ENCODE data around the gene PTPRM.

PTPRM gene

GRCh38 chr18:8299054-8299980 is 732.2 kb downstream of the PTPRM start (continued):
- TF ChIP-seq ZNF580 (tag by site-specific recombination; IDR thresholded peaks at IDR 0.05) = peak; percentile 55; the same call in 1 of the 2 replicates
- TF ChIP-seq ZNF121 (tag by site-specific recombination; IDR thresholded peaks at IDR 0.05) = peak; percentile 86; the same call in 1 of the 2 replicates
- no peak for TF ChIP-seq ZNF174 (tag by site-specific recombination; IDR thresholded peaks at IDR 0.05)
- TF ChIP-seq ZNF133 (tag by site-specific recombination; IDR thresholded peaks at IDR 0.05) = no peak
- TF ChIP-seq ZFP37 (tag by site-specific recombination; IDR thresholded peaks at IDR 0.05) = no peak
- TF ChIP-seq ZFHX2 (tag by site-specific recombination; conservative IDR thresholded peaks at IDR 0.05) = no peak
- TF ChIP-seq ZNF473 (tag by site-specific recombination; IDR thresholded peaks at IDR 0.05) = no peak
- no peak for TF ChIP-seq YY2 (tag by site-specific recombination; IDR thresholded peaks at IDR 0.05)
- no peak for TF ChIP-seq ZNF518A (tag by site-specific recombination; conservative IDR thresholded peaks at IDR 0.05; ENCODE audit: low read depth)
- no peak for TF ChIP-seq ZNF398 (tag by site-specific recombination; IDR thresholded peaks at IDR 0.05)
- no peak for TF ChIP-seq ZNF335 (tag by site-specific recombination; conservative IDR thresholded peaks at IDR 0.05)
- no peak for TF ChIP-seq WT1 (tag by site-specific recombination; IDR thresholded peaks at IDR 0.05)
- TF ChIP-seq ZNF391 (tag by site-specific recombination; IDR thresholded peaks at IDR 0.05; ENCODE audit: borderline replicate concordance, low read depth) = no peak
- no peak for TF ChIP-seq ZNF16 (tag by site-specific recombination; IDR thresholded peaks at IDR 0.05; ENCODE audit: low read depth)
- TF ChIP-seq ZNF280C (tag by site-specific recombination; IDR thresholded peaks at IDR 0.05) = no peak
- TF ChIP-seq HIC1 (tag by site-specific recombination; IDR thresholded peaks at IDR 0.05) = no peak
- no peak for TF ChIP-seq SALL2 (tag by site-specific recombination; IDR thresholded peaks at IDR 0.05; ENCODE audit: borderline replicate concordance)
- TF ChIP-seq ZNF621 (tag by site-specific recombination; IDR thresholded peaks at IDR 0.05) = no peak
- TF ChIP-seq ZNF433 (tag by site-specific recombination; IDR thresholded peaks at IDR 0.05; ENCODE audit: low read depth) = no peak
- TF ChIP-seq ZSCAN5A (tag by site-specific recombination; IDR thresholded peaks at IDR 0.05) = no peak
- TF ChIP-seq SCRT1 (tag by site-specific recombination; IDR thresholded peaks at IDR 0.05; ENCODE audit: borderline replicate concordance) = no peak
- no peak for TF ChIP-seq ZNF76 (tag by site-specific recombination; IDR thresholded peaks at IDR 0.05; ENCODE audit: borderline replicate concordance, low read depth)
- TF ChIP-seq ZNF26 (tag by site-specific recombination; IDR thresholded peaks at IDR 0.05) = no peak

Data from HEK293 (cell line).